Measurements from ENCODE around the gene GOLGA6L10.

GRCh38 chr15:82393671-82394070 is 44.4 kb upstream of the GOLGA6L10 start:
- TF ChIP-seq, protein P1, sequence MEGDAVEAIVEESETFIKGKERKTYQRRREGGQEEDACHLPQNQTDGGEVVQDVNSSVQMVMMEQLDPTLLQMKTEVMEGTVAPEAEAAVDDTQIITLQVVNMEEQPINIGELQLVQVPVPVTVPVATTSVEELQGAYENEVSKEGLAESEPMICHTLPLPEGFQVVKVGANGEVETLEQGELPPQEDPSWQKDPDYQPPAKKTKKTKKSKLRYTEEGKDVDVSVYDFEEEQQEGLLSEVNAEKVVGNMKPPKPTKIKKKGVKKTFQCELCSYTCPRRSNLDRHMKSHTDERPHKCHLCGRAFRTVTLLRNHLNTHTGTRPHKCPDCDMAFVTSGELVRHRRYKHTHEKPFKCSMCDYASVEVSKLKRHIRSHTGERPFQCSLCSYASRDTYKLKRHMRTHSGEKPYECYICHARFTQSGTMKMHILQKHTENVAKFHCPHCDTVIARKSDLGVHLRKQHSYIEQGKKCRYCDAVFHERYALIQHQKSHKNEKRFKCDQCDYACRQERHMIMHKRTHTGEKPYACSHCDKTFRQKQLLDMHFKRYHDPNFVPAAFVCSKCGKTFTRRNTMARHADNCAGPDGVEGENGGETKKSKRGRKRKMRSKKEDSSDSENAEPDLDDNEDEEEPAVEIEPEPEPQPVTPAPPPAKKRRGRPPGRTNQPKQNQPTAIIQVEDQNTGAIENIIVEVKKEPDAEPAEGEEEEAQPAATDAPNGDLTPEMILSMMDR (conservative IDR thresholded peaks at IDR 0.05; ENCODE audit: low read depth, low read length), result no peak
- TF ChIP-seq RAD21 (IDR thresholded peaks at IDR 0.05; ENCODE audit: low read length) (no peak), FOS (IDR thresholded peaks at IDR 0.05; ENCODE audit: low read depth, low read length) (0 out of 2 replicates have a peak, but pooled peaks have one; percentile 2), MAFK (IDR thresholded peaks at IDR 0.05; ENCODE audit: low read depth, low read length) (no peak), POLR2A (IDR thresholded peaks at IDR 0.05; ENCODE audit: low read depth, low read length) (no peak), RFX5 (IDR thresholded peaks at IDR 0.05; ENCODE audit: low read depth, low read length) (no peak), RCOR1 (IDR thresholded peaks at IDR 0.05; ENCODE audit: insufficient replicate concordance, low read length) (no peak), MXI1 (IDR thresholded peaks at IDR 0.05; ENCODE audit: borderline replicate concordance, low read depth, low read length) (no peak), CEBPB (IDR thresholded peaks at IDR 0.05; ENCODE audit: low read depth, low read length) (no peak), BHLHE40 (IDR thresholded peaks at IDR 0.05; ENCODE audit: low read depth, low read length) (0 out of 2 replicates have a peak, but pooled peaks have one; percentile 14), MAZ (IDR thresholded peaks at IDR 0.05; ENCODE audit: borderline replicate concordance, low read depth, low read length) (no peak), SMC3 (IDR thresholded peaks at IDR 0.05; ENCODE audit: low read depth, low read length) (no peak)
- TF ChIP-seq, protein P2, sequence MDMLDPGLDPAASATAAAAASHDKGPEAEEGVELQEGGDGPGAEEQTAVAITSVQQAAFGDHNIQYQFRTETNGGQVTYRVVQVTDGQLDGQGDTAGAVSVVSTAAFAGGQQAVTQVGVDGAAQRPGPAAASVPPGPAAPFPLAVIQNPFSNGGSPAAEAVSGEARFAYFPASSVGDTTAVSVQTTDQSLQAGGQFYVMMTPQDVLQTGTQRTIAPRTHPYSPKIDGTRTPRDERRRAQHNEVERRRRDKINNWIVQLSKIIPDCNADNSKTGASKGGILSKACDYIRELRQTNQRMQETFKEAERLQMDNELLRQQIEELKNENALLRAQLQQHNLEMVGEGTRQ (IDR thresholded peaks at IDR 0.05; ENCODE audit: low read depth, low read length), result no peak
